ENCODE data around the gene CACNG5. TPM values are rescaled to one million over a fixed set of nuclear protein-coding genes. Genes with fewer than 3 reads are reported as not detected.

CACNG5 gene
- polyA plus RNA-seq, 1 donor from 2014 or later, result not detected

DNA sequence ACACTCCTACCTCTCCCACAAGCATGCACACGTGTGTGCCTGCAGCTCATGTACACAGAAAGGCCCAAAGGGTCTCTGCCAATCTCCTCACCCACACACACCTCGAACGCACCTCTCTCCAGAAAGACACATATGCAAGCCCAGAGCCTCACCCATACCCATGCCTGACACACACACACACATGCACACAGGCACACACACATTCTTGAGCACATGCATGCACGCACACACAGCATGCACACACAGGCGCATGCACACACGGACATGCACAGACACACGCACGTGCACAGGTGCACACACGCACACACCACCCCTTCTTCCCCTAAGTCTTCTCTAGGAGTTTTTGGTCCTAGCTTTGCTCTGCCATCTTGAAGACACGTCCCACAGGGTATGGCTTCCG lies 80.9 kb downstream of the CACNG5 start:
- H3K9me3 ChIP-seq (ENCODE audit: low read length), result no peaks in the 10 kb centered on the region
- H3K4me2 ChIP-seq (ENCODE audit: low read length), result no peak overlapping the region
- no peaks in the 10 kb centered on the region for H3F3A ChIP-seq (ENCODE audit: insufficient read depth, low read length, poor library complexity, severe bottlenecking)
- H4K20me1 ChIP-seq (ENCODE audit: insufficient read depth), result no peaks in the 10 kb centered on the region
- no peak overlapping the region for H3K27ac ChIP-seq (ENCODE audit: low read length)
- no peak overlapping the region for H2AFZ ChIP-seq (ENCODE audit: low read depth, low read length)
- TF ChIP-seq MXI1 (conservative IDR thresholded peaks at IDR 0.05; ENCODE audit: poor library complexity, severe bottlenecking), result no peak
- TF ChIP-seq, protein P1, sequence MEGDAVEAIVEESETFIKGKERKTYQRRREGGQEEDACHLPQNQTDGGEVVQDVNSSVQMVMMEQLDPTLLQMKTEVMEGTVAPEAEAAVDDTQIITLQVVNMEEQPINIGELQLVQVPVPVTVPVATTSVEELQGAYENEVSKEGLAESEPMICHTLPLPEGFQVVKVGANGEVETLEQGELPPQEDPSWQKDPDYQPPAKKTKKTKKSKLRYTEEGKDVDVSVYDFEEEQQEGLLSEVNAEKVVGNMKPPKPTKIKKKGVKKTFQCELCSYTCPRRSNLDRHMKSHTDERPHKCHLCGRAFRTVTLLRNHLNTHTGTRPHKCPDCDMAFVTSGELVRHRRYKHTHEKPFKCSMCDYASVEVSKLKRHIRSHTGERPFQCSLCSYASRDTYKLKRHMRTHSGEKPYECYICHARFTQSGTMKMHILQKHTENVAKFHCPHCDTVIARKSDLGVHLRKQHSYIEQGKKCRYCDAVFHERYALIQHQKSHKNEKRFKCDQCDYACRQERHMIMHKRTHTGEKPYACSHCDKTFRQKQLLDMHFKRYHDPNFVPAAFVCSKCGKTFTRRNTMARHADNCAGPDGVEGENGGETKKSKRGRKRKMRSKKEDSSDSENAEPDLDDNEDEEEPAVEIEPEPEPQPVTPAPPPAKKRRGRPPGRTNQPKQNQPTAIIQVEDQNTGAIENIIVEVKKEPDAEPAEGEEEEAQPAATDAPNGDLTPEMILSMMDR (IDR thresholded peaks at IDR 0.05; ENCODE audit: poor library complexity, severe bottlenecking), result no peak
- H3K27me3 ChIP-seq (ENCODE audit: insufficient read depth, low read depth, low read length), result no peaks in the 10 kb centered on the region
- H3K36me3 ChIP-seq (ENCODE audit: insufficient read depth, low read length), result no peaks in the 10 kb centered on the region
- H3K4me3 ChIP-seq (ENCODE audit: low read length), result no peak overlapping the region
- no peaks in the 10 kb centered on the region for H3K79me2 ChIP-seq (replicated peaks; ENCODE audit: insufficient read depth, low read length)
- H3K9ac ChIP-seq (ENCODE audit: low read length), result no peak overlapping the region
- no peaks in the 10 kb centered on the region for H3K9me2 ChIP-seq (ENCODE audit: insufficient read depth, low read length)

DNA sequence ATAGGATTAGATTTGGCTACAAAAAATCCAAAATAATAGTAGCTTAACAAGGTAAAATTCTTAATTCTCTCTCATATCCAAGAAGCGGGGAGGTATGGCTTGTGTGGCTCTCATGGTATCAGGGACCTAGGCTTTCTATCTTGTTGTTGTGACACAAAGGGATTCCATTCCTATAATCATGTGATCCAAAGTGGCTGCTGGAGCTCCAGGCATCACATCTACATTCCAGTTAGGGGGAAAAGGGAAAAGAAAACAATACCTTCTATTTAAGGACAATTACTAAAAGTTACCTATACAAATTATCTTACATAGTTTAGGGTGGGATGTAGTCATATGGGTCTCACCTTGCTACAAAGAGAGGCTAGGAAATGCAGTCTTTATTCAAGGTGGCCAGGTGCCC lies 82.0 kb downstream of the CACNG5 start:
- Histone ChIP-seq H3K4me2 (ENCODE audit: low read length) (no peak overlapping the region), H3K79me2 (replicated peaks; ENCODE audit: insufficient read depth, low read length) (no peaks in the 10 kb centered on the region), H3K9ac (ENCODE audit: low read length) (no peak overlapping the region), H3F3A (ENCODE audit: insufficient read depth, low read length, poor library complexity, severe bottlenecking) (no peaks in the 10 kb centered on the region), H3K4me3 (ENCODE audit: low read length) (no peak overlapping the region), H3K9me2 (ENCODE audit: insufficient read depth, low read length) (no peaks in the 10 kb centered on the region), H3K27me3 (ENCODE audit: insufficient read depth, low read depth, low read length) (no peaks in the 10 kb centered on the region), H2AFZ (ENCODE audit: low read depth, low read length) (no peak overlapping the region), H3K27ac (ENCODE audit: low read length) (no peak overlapping the region), H3K36me3 (ENCODE audit: insufficient read depth, low read length) (no peaks in the 10 kb centered on the region), H4K20me1 (ENCODE audit: insufficient read depth) (no peaks in the 10 kb centered on the region), H3K9me3 (ENCODE audit: low read length) (no peaks in the 10 kb centered on the region)
- no peak for TF ChIP-seq SMC3 (conservative IDR thresholded peaks at IDR 0.05; ENCODE audit: poor library complexity)
- no peak for TF ChIP-seq EZH2 (IDR thresholded peaks at IDR 0.05; ENCODE audit: borderline replicate concordance, insufficient read depth, low read length, poor library complexity, severe bottlenecking)
- no peak for TF ChIP-seq POLR2AphosphoS5 (IDR thresholded peaks at IDR 0.05)
- TF ChIP-seq RAD21 (conservative IDR thresholded peaks at IDR 0.05), result no peak
- TF ChIP-seq EP300 (conservative IDR thresholded peaks at IDR 0.05; ENCODE audit: poor library complexity, severe bottlenecking), result no peak
- no peak for TF ChIP-seq TAF1 (IDR thresholded peaks at IDR 0.05; ENCODE audit: low read depth)
- TF ChIP-seq MXI1 (conservative IDR thresholded peaks at IDR 0.05; ENCODE audit: poor library complexity, severe bottlenecking), result no peak
- TF ChIP-seq, protein P1 (IDR thresholded peaks at IDR 0.05; ENCODE audit: poor library complexity, severe bottlenecking), result no peak
- TF ChIP-seq, protein P2, sequence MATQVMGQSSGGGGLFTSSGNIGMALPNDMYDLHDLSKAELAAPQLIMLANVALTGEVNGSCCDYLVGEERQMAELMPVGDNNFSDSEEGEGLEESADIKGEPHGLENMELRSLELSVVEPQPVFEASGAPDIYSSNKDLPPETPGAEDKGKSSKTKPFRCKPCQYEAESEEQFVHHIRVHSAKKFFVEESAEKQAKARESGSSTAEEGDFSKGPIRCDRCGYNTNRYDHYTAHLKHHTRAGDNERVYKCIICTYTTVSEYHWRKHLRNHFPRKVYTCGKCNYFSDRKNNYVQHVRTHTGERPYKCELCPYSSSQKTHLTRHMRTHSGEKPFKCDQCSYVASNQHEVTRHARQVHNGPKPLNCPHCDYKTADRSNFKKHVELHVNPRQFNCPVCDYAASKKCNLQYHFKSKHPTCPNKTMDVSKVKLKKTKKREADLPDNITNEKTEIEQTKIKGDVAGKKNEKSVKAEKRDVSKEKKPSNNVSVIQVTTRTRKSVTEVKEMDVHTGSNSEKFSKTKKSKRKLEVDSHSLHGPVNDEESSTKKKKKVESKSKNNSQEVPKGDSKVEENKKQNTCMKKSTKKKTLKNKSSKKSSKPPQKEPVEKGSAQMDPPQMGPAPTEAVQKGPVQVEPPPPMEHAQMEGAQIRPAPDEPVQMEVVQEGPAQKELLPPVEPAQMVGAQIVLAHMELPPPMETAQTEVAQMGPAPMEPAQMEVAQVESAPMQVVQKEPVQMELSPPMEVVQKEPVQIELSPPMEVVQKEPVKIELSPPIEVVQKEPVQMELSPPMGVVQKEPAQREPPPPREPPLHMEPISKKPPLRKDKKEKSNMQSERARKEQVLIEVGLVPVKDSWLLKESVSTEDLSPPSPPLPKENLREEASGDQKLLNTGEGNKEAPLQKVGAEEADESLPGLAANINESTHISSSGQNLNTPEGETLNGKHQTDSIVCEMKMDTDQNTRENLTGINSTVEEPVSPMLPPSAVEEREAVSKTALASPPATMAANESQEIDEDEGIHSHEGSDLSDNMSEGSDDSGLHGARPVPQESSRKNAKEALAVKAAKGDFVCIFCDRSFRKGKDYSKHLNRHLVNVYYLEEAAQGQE (IDR thresholded peaks at IDR 0.05; ENCODE audit: borderline replicate concordance), result no peak

Data from neural cell (in vitro differentiated cells).